Right renal cortex interstitium (tissue), 3 donors: ENCODE measurements around the gene GRAMD1A. TPM values are rescaled to one million over a fixed set of nuclear protein-coding genes. Genes with fewer than 3 reads are reported as not detected.
"Not testable (repeated sequence)": the region's sequence is repeated elsewhere in the genome, so short reads cannot be mapped to it uniquely, and the experiment has no call there.

Experiments
- DNase-seq, 3 donors: peaks; one replicate each; pipeline ENCODE4 v3.0.0-alpha.2; 2013; ENCODE audit warnings: low read depth in 3 of 3, low spot score in 2 of 3
- polyA plus RNA-seq, 3 donors: library from polyadenylated mRNA; unstranded; fragments of 120-200 nt; gene quantifications; one replicate each; pipeline ENCODE4 v1.2.1, GENCODE V29; 2013; ENCODE audit not compliant: insufficient read length in 3 of 3

The GRAMD1A gene
- polyA plus RNA-seq, 3 donors: 38.3 to 51.2 (median 46.1) TPM

DNA sequence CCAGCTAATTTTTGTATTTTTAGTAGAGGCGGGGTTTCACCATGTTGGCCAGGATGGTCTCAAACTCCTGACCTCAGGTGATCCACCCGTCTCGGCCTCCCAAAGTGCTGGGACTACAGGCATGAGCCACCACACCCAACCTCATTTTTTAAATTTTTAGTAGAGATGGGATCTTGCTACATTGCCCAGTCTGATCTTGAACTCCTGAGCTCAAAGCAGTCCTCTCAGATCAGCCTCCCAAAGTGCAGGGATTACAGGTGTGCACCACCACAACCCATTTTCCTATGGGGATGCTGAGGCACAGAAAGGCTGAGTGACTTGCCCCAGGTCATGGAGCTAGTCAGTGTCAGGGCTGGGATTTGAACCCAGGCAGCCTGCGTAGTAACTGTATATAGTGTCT is 51.1 kb downstream of the GRAMD1A start:
- DNase-seq: not testable (repeated sequence)

DNA sequence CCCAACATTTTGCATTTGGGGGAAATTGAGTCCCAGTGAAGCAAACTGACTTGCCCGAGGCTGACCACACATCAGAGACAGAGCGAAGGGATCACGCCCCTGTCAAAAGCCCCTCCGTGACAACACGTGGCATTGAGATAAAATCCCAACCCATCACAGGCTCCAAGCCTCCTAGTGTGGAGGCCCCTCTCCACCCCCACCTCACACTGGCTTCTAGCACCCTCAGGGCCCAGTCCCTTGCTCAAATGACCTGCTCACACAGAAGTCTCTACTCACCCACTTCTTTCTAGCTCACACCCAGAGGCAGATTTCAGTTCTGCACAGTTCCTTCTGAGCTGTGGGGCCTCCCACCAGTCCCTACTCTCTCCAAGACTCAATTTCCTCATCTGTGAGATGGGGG is 51.7 kb downstream of the GRAMD1A start:
- no peak for DNase-seq

GRCh38 chr19:35052599-35053190 is 52.6 kb downstream of the GRAMD1A start:
- no peak for DNase-seq

GRCh38 chr19:35053667-35054293 is 53.7 kb downstream of the GRAMD1A start:
- DNase-seq: no peak

GRCh38 chr19:35054626-35055025 is 54.5 kb downstream of the GRAMD1A start:
- no peak for DNase-seq

- no peak for DNase-seq
Observed at GRCh38 chr19:35055715-35056179, 55.6 kb downstream of the GRAMD1A start.

- no peak for DNase-seq
Observed at GRCh38 chr19:35056513-35057063, 56.5 kb downstream of the GRAMD1A start.

DNA sequence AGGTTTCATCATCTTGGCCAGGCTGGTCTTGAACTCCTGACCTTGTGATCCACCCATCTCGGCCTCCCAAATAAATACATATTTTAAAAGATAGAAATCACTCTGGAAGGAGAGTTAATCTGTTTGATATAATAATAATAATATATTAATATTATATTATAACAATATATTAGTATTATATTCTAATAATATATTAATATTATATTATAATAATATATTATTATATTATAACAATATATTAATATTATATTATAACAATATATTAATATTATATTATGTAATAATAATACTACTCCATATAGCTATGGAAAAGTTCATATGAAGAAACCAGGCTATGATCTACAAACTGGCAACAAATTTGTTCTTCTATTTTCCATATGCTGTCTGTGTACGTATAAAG is 58.2 kb downstream of the GRAMD1A start:
- DNase-seq: no peak

GRCh38 chr19:35059006-35059798 is 59.1 kb downstream of the GRAMD1A start:
- DNase-seq: no peak

DNA sequence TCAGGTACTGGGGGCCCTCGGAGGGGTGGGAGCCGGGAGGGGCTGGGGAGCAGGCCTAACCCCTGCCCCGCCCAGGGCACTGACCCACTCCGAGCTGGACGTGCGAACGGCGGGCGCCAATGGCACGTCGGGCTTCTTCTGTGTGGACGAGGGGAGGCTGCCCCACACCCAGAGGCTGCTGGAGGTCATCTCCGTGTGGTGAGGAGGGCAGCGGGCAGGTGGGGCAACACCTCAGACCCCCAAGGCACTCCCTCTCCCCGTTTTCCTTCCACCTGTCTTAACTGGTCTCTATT is 59.6 kb downstream of the GRAMD1A start:
- DNase-seq: no peak

DNA sequence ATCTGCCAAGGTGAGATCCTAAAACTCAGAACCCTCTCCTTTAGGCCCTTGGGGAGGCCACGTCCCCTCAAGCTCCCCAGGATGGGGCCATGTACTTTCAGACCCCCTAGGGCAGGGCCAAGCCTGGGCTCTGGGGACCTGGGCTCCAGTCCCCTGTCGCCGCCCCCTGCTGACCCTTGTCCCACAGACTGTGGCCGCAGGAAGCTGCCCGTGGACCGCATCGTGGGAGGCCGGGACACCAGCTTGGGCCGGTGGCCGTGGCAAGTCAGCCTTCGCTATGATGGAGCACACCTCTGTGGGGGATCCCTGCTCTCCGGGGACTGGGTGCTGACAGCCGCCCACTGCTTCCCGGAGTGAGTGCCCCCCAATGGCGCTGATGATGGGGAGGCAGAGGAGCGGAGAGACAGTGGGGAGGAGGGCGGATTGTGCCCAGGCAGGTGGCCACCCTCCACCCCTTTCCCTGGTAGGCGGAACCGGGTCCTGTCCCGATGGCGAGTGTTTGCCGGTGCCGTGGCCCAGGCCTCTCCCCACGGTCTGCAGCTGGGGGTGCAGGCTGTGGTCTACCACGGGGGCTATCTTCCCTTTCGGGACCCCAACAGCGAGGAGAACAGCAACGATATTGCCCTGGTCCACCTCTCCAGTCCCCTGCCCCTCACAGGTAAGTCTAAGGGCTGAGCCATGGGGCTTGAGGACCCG is 60.2 kb downstream of the GRAMD1A start:
- no peak for DNase-seq

- DNase-seq: no peak
Observed at GRCh38 chr19:35061583-35062373, 61.7 kb downstream of the GRAMD1A start.

DNA sequence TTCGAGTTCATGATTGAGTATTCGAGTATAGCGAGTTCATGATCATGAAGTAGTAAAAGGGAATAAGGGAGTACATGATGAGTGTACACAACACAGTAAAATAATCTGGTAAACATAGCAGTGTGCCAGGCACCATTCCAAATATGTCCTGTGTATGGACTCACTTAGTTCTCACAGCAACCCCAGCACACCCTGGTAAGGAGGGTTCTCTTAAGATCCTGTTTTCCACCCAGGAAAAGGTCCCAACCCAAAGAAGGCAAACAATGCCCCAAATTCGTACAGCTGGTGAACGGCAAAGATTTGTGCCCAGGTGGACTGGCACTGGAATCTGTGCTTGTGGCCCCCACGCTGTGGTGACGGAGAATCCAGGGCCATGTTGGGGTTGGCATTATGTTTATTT is 62.8 kb downstream of the GRAMD1A start:
- DNase-seq: no peak

DNA sequence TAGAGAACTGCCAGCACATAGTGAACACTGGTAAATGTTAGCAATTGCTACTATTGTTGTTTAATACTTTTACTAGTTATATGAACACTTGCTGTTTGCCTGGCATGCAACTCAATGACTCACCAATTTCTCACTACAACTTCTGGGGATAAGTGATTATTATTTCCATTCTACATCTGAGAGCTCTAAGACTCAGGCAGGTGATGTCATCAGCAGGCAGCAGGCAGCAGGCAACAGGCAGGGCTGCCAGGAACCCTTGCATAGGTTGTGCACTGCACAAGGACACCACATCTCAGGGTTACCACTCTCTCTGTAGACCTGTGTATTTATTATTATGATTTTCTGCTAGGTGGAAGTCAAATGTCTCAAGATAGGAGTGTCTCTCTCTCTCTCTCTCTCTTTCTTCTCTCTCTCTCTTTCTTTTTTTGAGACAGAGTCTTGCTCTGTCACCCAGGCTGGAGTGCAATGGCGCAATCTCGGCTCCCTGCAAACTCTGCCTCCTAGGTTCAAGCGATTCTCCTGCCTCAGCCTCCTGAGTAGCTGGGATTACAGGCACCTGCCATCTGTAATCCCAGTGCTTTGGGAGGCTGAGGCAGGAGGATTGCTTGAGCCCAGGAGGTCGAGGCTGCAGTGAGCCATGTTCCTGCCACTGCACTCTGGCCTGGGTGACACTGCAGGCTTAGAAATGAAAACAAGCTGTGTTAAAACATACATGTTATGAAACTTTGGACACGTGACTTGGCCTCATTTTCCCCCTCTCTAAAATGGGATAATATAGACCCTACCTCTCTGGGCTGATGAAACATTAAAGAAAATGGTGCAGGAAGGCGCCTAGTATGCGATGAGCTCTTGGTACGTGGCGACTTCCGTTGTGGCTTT is 64.1 kb downstream of the GRAMD1A start:
- DNase-seq: no peak

- no peak for DNase-seq
Observed at GRCh38 chr19:35065574-35065973, 65.5 kb downstream of the GRAMD1A start.

DNA sequence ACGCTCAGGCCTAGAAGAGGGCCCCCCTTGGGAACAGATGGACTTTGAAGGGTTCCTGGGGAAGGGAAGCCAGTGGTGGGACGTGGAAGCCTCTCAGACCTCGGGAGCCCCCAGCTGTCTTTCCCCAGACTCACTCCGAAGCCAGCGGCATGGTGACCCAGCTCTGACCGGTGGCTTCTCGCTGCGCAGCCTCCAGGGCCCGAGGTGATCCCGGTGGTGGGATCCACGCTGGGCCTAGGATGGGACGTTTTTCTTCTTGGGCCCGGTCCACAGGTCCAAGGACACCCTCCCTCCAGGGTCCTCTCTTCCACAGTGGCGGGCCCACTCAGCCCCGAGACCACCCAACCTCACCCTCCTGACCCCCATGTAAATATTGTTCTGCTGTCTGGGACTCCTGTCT is 66.0 kb downstream of the GRAMD1A start:
- no peak for DNase-seq

GRCh38 chr19:35066691-35067563 is 66.8 kb downstream of the GRAMD1A start:
- DNase-seq: peak in 2 of 3 donors; percentile 64 to 76

GRCh38 chr19:35068941-35069634 is 69.0 kb downstream of the GRAMD1A start:
- no peak for DNase-seq
